Thoracic aorta (tissue), 2 donors: ENCODE measurements around the gene THAP11. TPM values are rescaled to one million over a fixed set of nuclear protein-coding genes. Genes with fewer than 3 reads are reported as not detected.

Source experiments
- ATAC-seq: fragments of 150-250 bp; one replicate; pipeline ENCODE4 v1.8.0; 2017; ENCODE audit warnings: low read depth; ENCODE audit not compliant: insufficient number of reproducible peaks, low FRiP score
- DNase-seq: peaks from one replicate; pipeline ENCODE4 v3.0.0-alpha.2; 2020; ENCODE audit warnings: low spot score
- H3K27ac ChIP-seq, 2 donors: fragments of 200-600 bp; sonication (generic); 1 replicate in 1 of 2; 2 replicates in 1 of 2; pipeline ENCODE4 v1.5.1; 2016; ENCODE audit warnings: mild to moderate bottlenecking in 2 of 2, moderate library complexity in 2 of 2
- H3K27me3 ChIP-seq: fragments of 200-600 bp; sonication (generic); replicated peaks from 2 replicates; pipeline ENCODE4 v1.6.0; 2016; ENCODE audit warnings: mild to moderate bottlenecking; ENCODE audit not compliant: insufficient read depth
- H3K36me3 ChIP-seq: fragments of 200-600 bp; sonication (generic); one replicate; pipeline ENCODE4 v1.5.1; 2016
- H3K4me1 ChIP-seq, 2 donors: fragments of 200-600 bp; sonication (generic); 1 replicate in 1 of 2; 2 replicates in 1 of 2; pipeline versions ENCODE4 v1.5.1 to v1.6.0; 2016; ENCODE audit warnings: low read depth in 2 of 2, mild to moderate bottlenecking in 1 of 2; ENCODE audit not compliant: control insufficient read depth in 1 of 2
- H3K4me3 ChIP-seq: fragments of 200-600 bp; sonication (generic); 2 replicates; pipeline ENCODE4 v1.5.1; 2016; ENCODE audit warnings: mild to moderate bottlenecking
- H3K9me3 ChIP-seq: fragments of 200-600 bp; sonication (generic); 2 replicates; pipeline ENCODE4 v1.5.1; 2016
- CTCF ChIP-seq: fragments of 200-600 bp; sonication (generic); IDR thresholded peaks from one replicate; pipeline ENCODE4 v1.5.1; 2019; ENCODE audit warnings: antibody characterized with exemption
- total RNA-seq, 2 donors: library from RNA; depleted of rRNA; stranded (reverse); fragments of >200 nt; gene quantifications; one replicate each; pipeline versions ENCODE4 v1.1.0 to v1.2.3, GENCODE V29; 2016

THAP11 gene
- total RNA-seq, 2 donors from 2014 or later, result 67.5 to 74.7 TPM

GRCh38 chr16:67847064-67847861 lies 5.1 kb downstream of the THAP11 start, which contains the start of gene CENPT:
TSS of gene CENPT (minus strand) at chr16:67847693. CDS start at chr16:67833859, 13,834 bp downstream.
- Histone ChIP-seq H3K36me3 (peaks cover 2% of the 10 kb centered on the region), H3K27me3 (no peaks in the 10 kb centered on the region), H3K4me3 (peak within 1 kb of the TSS; percentile 100), H3K4me1 (peaks cover 40 to 52% of the 10 kb centered on the region in 2 donors), H3K9me3 (no peaks in the 10 kb centered on the region), H3K27ac (peak within 1 kb of the TSS; percentile 89 to 97)
- DNase-seq (no peak), ATAC-seq (peak; percentile 34)
- TF ChIP-seq CTCF, result no peak

GRCh38 chr16:67848118-67848517 lies 6.0 kb downstream of the THAP11 start:
- no peak for TF ChIP-seq CTCF
- H3K27me3 ChIP-seq, result no peaks in the 10 kb centered on the region
- peaks cover 40 to 49% of the 10 kb centered on the region in 2 donors for H3K4me1 ChIP-seq
- H3K36me3 ChIP-seq, result peaks cover 2% of the 10 kb centered on the region
- H3K9me3 ChIP-seq, result no peaks in the 10 kb centered on the region
- H3K4me3 ChIP-seq, result peak overlapping the region; percentile 100
- peak overlapping the region; percentile 89 to 97 for H3K27ac ChIP-seq
- ATAC-seq, result no peak
- no peak for DNase-seq

- ATAC-seq, result no peak
- Histone ChIP-seq H3K4me1 (peaks cover 17 to 38% of the 10 kb centered on the region in 2 donors), H3K36me3 (peaks cover 2% of the 10 kb centered on the region), H3K27ac (no peak overlapping the region), H3K4me3 (no peak overlapping the region), H3K9me3 (no peaks in the 10 kb centered on the region), H3K27me3 (no peaks in the 10 kb centered on the region)
- no peak for DNase-seq
- TF ChIP-seq CTCF, result no peak
Measured at GRCh38 chr16:67853670-67854069, 11.6 kb downstream of the THAP11 start.

GRCh38 chr16:67855789-67856188 lies 13.7 kb downstream of the THAP11 start:
- Histone ChIP-seq H3K4me1 (peaks cover 15 to 38% of the 10 kb centered on the region in 2 donors), H3K4me3 (no peak overlapping the region), H3K27me3 (no peaks in the 10 kb centered on the region), H3K9me3 (no peaks in the 10 kb centered on the region), H3K27ac (peak overlapping the region in 1 of 2 donors; percentile 10), H3K36me3 (peaks cover 2% of the 10 kb centered on the region)
- TF ChIP-seq CTCF, result no peak
- no peak for DNase-seq
- no peak for ATAC-seq

GRCh38 chr16:67856927-67857546 lies 14.9 kb downstream of the THAP11 start:
- H3K4me3 ChIP-seq, result no peak overlapping the region
- peaks cover 23 to 50% of the 10 kb centered on the region in 2 donors for H3K4me1 ChIP-seq
- DNase-seq (no peak), ATAC-seq (no peak)
- no peaks in the 10 kb centered on the region for H3K36me3 ChIP-seq
- no peak for TF ChIP-seq CTCF
- H3K9me3 ChIP-seq, result no peaks in the 10 kb centered on the region
- H3K27ac ChIP-seq, result peak overlapping the region; percentile 29 to 74
- no peaks in the 10 kb centered on the region for H3K27me3 ChIP-seq
